Brain microvascular endothelial cell (primary cell): ENCODE measurements around the gene CCDC134.

Experiments used
- DNase-seq: peaks from one replicate; pipeline ENCODE4 v3.0.0-alpha.2; 2020
- H3K27ac ChIP-seq: fragments of 250-450 bp; sonication (Bioruptor Pico); 2 replicates; pipeline ENCODE4 v1.5.1; 2020; ENCODE audit warnings: mild to moderate bottlenecking, moderate library complexity
- H3K27me3 ChIP-seq: fragments of 250-450 bp; sonication (Bioruptor Pico); replicated peaks from 2 replicates; pipeline ENCODE4 v1.5.1; 2020; ENCODE audit warnings: mild to moderate bottlenecking
- H3K36me3 ChIP-seq: fragments of 250-450 bp; sonication (Bioruptor Pico); replicated peaks from 2 replicates; pipeline ENCODE4 v1.5.1; 2020; ENCODE audit warnings: mild to moderate bottlenecking
- H3K4me3 ChIP-seq: 2 replicates; pipeline ENCODE4 v1.5.1; 2011; ENCODE audit warnings: low read depth, mild to moderate bottlenecking, control low read depth, low read length, moderate library complexity
- CTCF ChIP-seq: IDR thresholded peaks from 2 replicates; pipeline ENCODE4 v1.5.1; 2011; ENCODE audit warnings: low read depth, mild to moderate bottlenecking, moderate library complexity, low read length, control low read depth, inconsistent platforms; ENCODE audit errors: missing control alignments
- in situ Hi-C: cut with HindIII; loops from 2 replicates; pipeline ENCODE4 v1.10.0; 2017; ENCODE audit warnings: low sequenced_read_pairs, low pct_ligation_motif_present

CCDC134 gene

GRCh38 chr22:41836551-41836950, 36.1 kb downstream of the CCDC134 start:
- Histone ChIP-seq H3K27ac (no peak overlapping the region), H3K4me3 (no peak overlapping the region), H3K27me3 (no peaks in the 10 kb centered on the region), H3K36me3 (peaks cover 14% of the 10 kb centered on the region)
- in situ Hi-C loops, result no loop called here
- no peak for DNase-seq
- no peak for TF ChIP-seq CTCF

GRCh38 chr22:41838842-41839618, 38.6 kb downstream of the CCDC134 start:
- no peak for TF ChIP-seq CTCF
- in situ Hi-C loops, result no loop called here
- Histone ChIP-seq H3K27me3 (no peaks in the 10 kb centered on the region), H3K36me3 (peaks cover 18% of the 10 kb centered on the region), H3K4me3 (no peak overlapping the region), H3K27ac (no peak overlapping the region)
- no peak for DNase-seq

- no peak overlapping the region for H3K27ac ChIP-seq
- in situ Hi-C loops, result no loop called here
Observed at GRCh38 chr22:41840216-41840615, 39.7 kb downstream of the CCDC134 start.

GRCh38 chr22:41841085-41841712, 40.7 kb downstream of the CCDC134 start:
- TF ChIP-seq CTCF, result no peak
- Histone ChIP-seq H3K4me3 (no peak overlapping the region), H3K36me3 (peaks cover 13% of the 10 kb centered on the region), H3K27ac (no peak overlapping the region), H3K27me3 (no peaks in the 10 kb centered on the region)
- in situ Hi-C loops, result no loop called here
- DNase-seq, result no peak

More at GRCh38 chr22:41840216-41840615, 39.7 kb downstream of the CCDC134 start:
- Histone ChIP-seq H3K27me3 (no peaks in the 10 kb centered on the region), H3K4me3 (no peak overlapping the region), H3K36me3 (peaks cover 18% of the 10 kb centered on the region)
- no peak for TF ChIP-seq CTCF
- DNase-seq, result no peak

DNA sequence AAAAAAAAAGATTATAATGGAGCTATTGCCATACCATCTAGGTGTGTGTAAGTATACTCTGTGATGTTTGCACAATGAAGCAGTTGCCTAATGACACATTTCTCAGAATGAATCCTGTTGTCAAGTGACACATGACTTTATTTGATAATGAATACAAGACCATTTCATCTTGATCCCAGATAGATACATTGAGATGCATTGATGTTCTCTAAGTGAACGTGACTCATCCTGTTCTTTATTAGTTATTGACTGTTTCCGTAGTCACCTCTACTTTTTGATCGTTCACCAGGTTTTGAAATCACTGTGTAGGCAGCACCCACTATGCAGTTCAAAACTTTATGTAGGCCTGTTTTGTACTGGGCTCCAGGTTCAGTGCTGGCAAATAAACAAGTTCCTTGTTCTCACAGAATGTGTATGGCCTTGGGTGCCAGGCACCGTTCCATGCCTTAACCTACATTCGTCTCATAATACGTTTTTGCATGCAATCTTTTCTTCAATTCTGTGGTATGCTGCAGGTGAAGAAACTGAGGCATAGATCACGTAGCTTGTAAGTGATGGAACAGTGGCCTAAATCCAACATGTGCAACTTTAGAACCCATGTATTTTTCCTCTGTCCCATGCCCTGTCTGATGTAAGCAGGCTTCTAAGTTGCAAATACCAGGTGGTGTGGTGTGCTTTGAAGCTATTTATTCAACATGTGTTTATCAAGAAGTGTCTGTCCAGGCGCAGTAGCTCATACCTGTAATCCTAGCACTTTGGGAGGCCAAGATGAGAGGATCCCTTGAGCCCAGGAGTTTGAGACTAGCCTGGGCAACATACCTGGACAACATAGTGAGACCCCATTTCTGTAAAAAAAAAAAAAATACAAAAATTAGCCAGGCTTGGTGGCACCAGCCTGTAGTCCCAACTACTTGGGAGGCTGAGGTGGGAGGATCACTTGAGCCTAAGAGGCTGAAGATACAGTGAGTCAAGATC, 42.8 kb downstream of the CCDC134 start:
- no peak for TF ChIP-seq CTCF
- Histone ChIP-seq H3K27ac (no peak overlapping the region), H3K27me3 (no peaks in the 10 kb centered on the region), H3K4me3 (no peak overlapping the region), H3K36me3 (peaks cover 5% of the 10 kb centered on the region)
- in situ Hi-C loops, result no loop called here
- DNase-seq, result no peak
